Endothelial cell of umbilical vein (primary cell): ENCODE data around the gene SH3TC1. TPM values are rescaled to one million over a fixed set of nuclear protein-coding genes. Genes with fewer than 3 reads are reported as not detected.

ENCODE experiments used
- BruUV-seq: library from RNA; stranded (reverse); fragments of 400-500 nt; replicated peaks from 2 replicates; lab custom pipeline; 2021; lab: Mats Ljungman, UMichigan
- CTCF ChIA-PET: fragments of 300-600, 350-600 bp; sonication (Branson Sonifier 250); formaldehyde crosslinking; loops from one replicate; lab custom pipeline; 2021; ENCODE audit warnings: antibody characterized with exemption, inconsistent platforms; lab: Charles Lee
- POLR2A ChIA-PET: fragments of 300-600, 350-600 bp; sonication (Branson Sonifier 250); formaldehyde crosslinking; loops from one replicate; lab custom pipeline; 2021; ENCODE audit warnings: antibody characterized with exemption, inconsistent platforms; lab: Charles Lee
- DNase-seq: peaks from one replicate; pipeline ENCODE4 v3.0.0-alpha.2; 2011; ENCODE audit warnings: low read depth, low spot score
- FAIRE-seq: peaks from 2 replicates; lab custom pipeline; 2011; peaks lifted over from hg19 to GRCh38; lab: Jason Lieb, UNC
- H2AFZ ChIP-seq: 2 replicates; pipeline ENCODE4 v1.6.0; 2012; ENCODE audit warnings: low read depth, low read length, control low read depth, inconsistent platforms
- H3K27ac ChIP-seq: 2 replicates; pipeline ENCODE4 v1.5.1; 2011; ENCODE audit warnings: low read depth, mild to moderate bottlenecking, control low read depth, low read length, moderate library complexity; ENCODE audit not compliant: insufficient read depth
- H3K27me3 ChIP-seq, 2 experiments: 2 replicates each; pipeline versions ENCODE4 v1.6.0 to v1.6.1; 2011; ENCODE audit warnings: low read length in 2 of 2, mixed read lengths in 1 of 2; ENCODE audit not compliant: control insufficient read depth in 2 of 2, insufficient read depth in 2 of 2
- H3K36me3 ChIP-seq, 2 experiments: 2 replicates in 1 of 2; 3 replicates in 1 of 2; pipeline ENCODE4 v1.5.1; 2011; ENCODE audit warnings: low read length in 2 of 2, mild to moderate bottlenecking in 1 of 2, moderate library complexity in 1 of 2; ENCODE audit not compliant: control insufficient read depth in 2 of 2, insufficient read depth in 2 of 2; ENCODE audit errors: extremely low read depth in 1 of 2
- H3K4me1 ChIP-seq: 3 replicates; pipeline ENCODE4 v1.5.1; 2011; ENCODE audit warnings: mild to moderate bottlenecking, low read length; ENCODE audit not compliant: control insufficient read depth, insufficient read depth; ENCODE audit errors: extremely low read depth
- H3K4me2 ChIP-seq: 2 replicates; pipeline ENCODE4 v1.6.1; 2011; ENCODE audit warnings: low read length, control low read depth, mixed read lengths; ENCODE audit not compliant: insufficient read depth
- H3K4me3 ChIP-seq, 3 experiments: fragments of 200-600 bp in 1 of 3; sonication (generic), shearing (Covaris generic) in 1 of 3; replicated peaks in 1 of 3; 2 replicates each; pipeline ENCODE4 v1.5.1; 2011 to 2016; ENCODE audit warnings: control low read depth in 3 of 3, low read length in 3 of 3, mild to moderate bottlenecking in 2 of 3, inconsistent platforms in 1 of 3, low read depth in 1 of 3, moderate library complexity in 1 of 3; ENCODE audit not compliant: insufficient read depth in 1 of 3
- H3K79me2 ChIP-seq: 2 replicates; pipeline ENCODE4 v1.6.0; 2012; ENCODE audit warnings: low read length, inconsistent platforms; ENCODE audit not compliant: control insufficient read depth, insufficient read depth
- H3K9ac ChIP-seq: replicated peaks from 2 replicates; pipeline ENCODE3; 2011; ENCODE audit warnings: low read length, control low read depth; ENCODE audit not compliant: insufficient read depth; ENCODE audit errors: extremely low read depth
- H3K9me1 ChIP-seq: replicated peaks from 3 replicates; pipeline ENCODE4 v1.6.0; 2011; ENCODE audit warnings: mild to moderate bottlenecking, low read length; ENCODE audit not compliant: control insufficient read depth, insufficient read depth; ENCODE audit errors: extremely low read depth
- H3K9me3 ChIP-seq: replicated peaks from 2 replicates; pipeline ENCODE4 v1.5.1; 2012; ENCODE audit warnings: low read length, inconsistent platforms; ENCODE audit not compliant: control insufficient read depth, insufficient read depth
- H4K20me1 ChIP-seq: replicated peaks from 2 replicates; pipeline ENCODE3; 2011; ENCODE audit warnings: mild to moderate bottlenecking, low read length; ENCODE audit not compliant: control insufficient read depth, insufficient read depth; ENCODE audit errors: extremely low read depth
- CTCF ChIP-seq, 2 donors: IDR thresholded peaks; 1 replicate in 1 of 2; 2 replicates in 1 of 2; pipeline ENCODE4 v1.5.1; 2011; ENCODE audit warnings: low read length in 2 of 2, mild to moderate bottlenecking in 2 of 2, moderate library complexity in 2 of 2, control low read depth in 1 of 2, inconsistent platforms in 1 of 2, low read depth in 1 of 2; ENCODE audit not compliant: insufficient read depth in 1 of 2; ENCODE audit errors: extremely low read depth in 1 of 2
- EZH2 ChIP-seq: IDR thresholded peaks from 2 replicates; pipeline ENCODE4 v1.6.1; 2012; ENCODE audit warnings: borderline replicate concordance, low read depth, mild to moderate bottlenecking, moderate library complexity, low read length, inconsistent platforms; ENCODE audit not compliant: severe bottlenecking
- FOS ChIP-seq: IDR thresholded peaks from 2 replicates; pipeline ENCODE4 v1.6.1; 2011; ENCODE audit warnings: mild to moderate bottlenecking, low read length, moderate library complexity, borderline replicate concordance; ENCODE audit not compliant: insufficient read depth
- GATA2 ChIP-seq: IDR thresholded peaks from 2 replicates; pipeline ENCODE4 v1.7.0; 2011; ENCODE audit warnings: low read depth, mild to moderate bottlenecking, moderate library complexity, mixed read lengths, low read length; ENCODE audit not compliant: insufficient read length, insufficient read depth
- JUN ChIP-seq: IDR thresholded peaks from 2 replicates; pipeline ENCODE4 v1.6.1; 2011; ENCODE audit warnings: borderline replicate concordance, low read depth; ENCODE audit not compliant: insufficient read length, insufficient read depth
- MAX ChIP-seq: IDR thresholded peaks from 2 replicates; pipeline ENCODE4 v1.6.1; 2011; ENCODE audit not compliant: insufficient read depth, insufficient read length
- MYC ChIP-seq: IDR thresholded peaks from one replicate; pipeline ENCODE4 v1.6.1; 2011; ENCODE audit warnings: mild to moderate bottlenecking, low read depth, low read length
- POLR2A ChIP-seq: IDR thresholded peaks from 2 replicates; pipeline ENCODE4 v1.6.1; 2012; ENCODE audit warnings: low read depth, mild to moderate bottlenecking, control low read depth, low read length
- POLR2AphosphoS5 ChIP-seq: IDR thresholded peaks from 2 replicates; pipeline ENCODE4 v1.6.1; 2012; ENCODE audit warnings: low read depth, mild to moderate bottlenecking, control low read depth, low read length, moderate library complexity; ENCODE audit not compliant: insufficient read depth
- dilution Hi-C: fragments of 300-500 bp; cut with MboI; formaldehyde crosslinking; loops from one replicate; pipeline ENCODE4 v1.15.0; 2019; ENCODE audit warnings: low sequenced_read_pairs; ENCODE audit not compliant: extremely low pct_ligation_motif_present
- intact Hi-C: fragments of 100-400 bp; cut with micrococcal nuclease; formaldehyde crosslinking; loops from one replicate; pipeline ENCODE4 v1.10.0; 2022
- polyA plus RNA-seq, 4 experiments: library from polyadenylated mRNA; depleted of rRNA in 3 of 4; stranded (reverse) in 3 of 4; unstranded in 1 of 4; fragments of >200 nt; gene quantifications; 2 replicates each; pipeline versions ENCODE4 v1.2.1 to v1.2.3, GENCODE V29; 2011 to 2012; ENCODE audit warnings: missing spikeins in 1 of 4
- total RNA-seq: library from RNA; stranded (reverse); gene quantifications from 2 replicates; pipeline ENCODE4 v1.2.3, GENCODE V29; 2021

The SH3TC1 gene
- total and polyA plus RNA-seq, 2 donors (not counting 3 experiments of a cell fraction or from before 2014, with no cell fraction given), result 96.5 to 192 TPM

- POLR2A ChIA-PET, result no interaction called here
- H3K4me1 ChIP-seq, result no peaks in the 10 kb centered on the region
- BruUV-seq, result no TSS peak
- H3K27ac ChIP-seq, result no peak overlapping the region
- H3K4me2 ChIP-seq, result no peak overlapping the region
- no peaks in the 10 kb centered on the region for H4K20me1 ChIP-seq
- DNase-seq (no peak), FAIRE-seq (peak; percentile 21)
- no peak overlapping the region for H3K4me3 ChIP-seq
- no peak for TF ChIP-seq CTCF (IDR thresholded peaks at IDR 0.05; ENCODE audit: extremely low read depth in 1 of 2, insufficient read depth in 1 of 2, low read depth in 1 of 2, low read length in 2 of 2)
- no peak for TF ChIP-seq MAX
- no peak for TF ChIP-seq FOS
- no peak for TF ChIP-seq EZH2
- TF ChIP-seq POLR2A, result no peak
- no peak for TF ChIP-seq POLR2AphosphoS5
- no peak for TF ChIP-seq GATA2
- no peak for TF ChIP-seq JUN
- no peak for TF ChIP-seq MYC
- dilution Hi-C loops (no loop called here), intact Hi-C loops (loop anchor here (10.0 kb wide), 1 partner anchor 335 kb away; the partner anchor contains the start of gene CPZ)
- H3K27me3 ChIP-seq, result peaks cover 0 to 3% of the 10 kb centered on the region in 2 experiments
- CTCF ChIA-PET, result interaction anchor here (1.3 to 1.5 kb wide), 2 partner anchors 17 to 151 kb away, joined by 5 read pairs; no protein-coding TSS in a partner anchor
- H3K9ac ChIP-seq, result no peak overlapping the region
- H3K79me2 ChIP-seq, result no peaks in the 10 kb centered on the region
- no peak overlapping the region for H2AFZ ChIP-seq
- no peaks in the 10 kb centered on the region for H3K36me3 ChIP-seq
- no peaks in the 10 kb centered on the region for H3K9me3 ChIP-seq
- no peaks in the 10 kb centered on the region for H3K9me1 ChIP-seq
These were observed 60.8 kb downstream of the SH3TC1 start for GRCh38 chr4:8259743-8260430.
